Measurements from ENCODE around the gene UBL4B. TPM values are rescaled to one million over a fixed set of nuclear protein-coding genes. Genes with fewer than 3 reads are reported as not detected.

The UBL4B gene
- total and polyA plus RNA-seq, 9 of the 15 experiments (the other 6 are each of a cell fraction or from before 2014, with no cell fraction given) = not detected

DNA sequence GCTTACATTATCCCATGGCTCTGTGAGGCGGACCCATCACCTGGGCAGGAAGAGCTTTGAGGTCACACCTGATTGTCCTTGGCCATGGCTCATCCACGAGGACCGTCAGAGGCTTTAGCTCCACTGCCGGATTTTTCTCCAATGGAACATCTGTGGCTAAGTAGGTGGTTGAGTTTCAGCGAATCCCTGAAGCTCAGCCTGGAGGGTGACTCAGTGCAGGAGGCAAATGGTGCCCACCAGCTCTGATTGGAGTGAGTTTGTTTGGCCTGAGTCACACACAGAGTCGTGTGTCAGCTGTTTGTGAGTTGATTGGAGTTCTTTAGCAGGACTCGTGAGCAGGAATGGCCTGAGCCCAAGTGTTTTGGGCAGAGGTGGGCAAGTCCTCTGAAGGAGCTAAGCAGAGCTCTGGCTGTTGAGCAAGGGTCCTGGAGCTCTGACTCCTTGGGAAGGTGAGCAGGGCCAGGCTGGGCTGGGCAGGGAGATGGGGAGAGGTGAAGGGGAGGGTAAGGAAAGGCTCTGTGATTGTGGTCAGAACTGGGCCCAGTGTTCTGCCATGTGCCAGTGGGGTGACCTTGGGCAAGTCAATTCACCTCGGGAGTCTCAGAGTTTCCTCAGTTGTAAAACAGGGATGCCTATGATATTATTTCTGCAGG, 40.0 kb downstream of the UBL4B start:
- CTCF ChIA-PET (ENCODE audit: low intra/inter-chr PET ratio) = no interaction called here

More for the DNA sequence above, 40.0 kb downstream of the UBL4B start:
- POLR2A ChIA-PET = interaction anchor here (0.6 to 2.1 kb wide), 3 partner anchors 9 to 497 kb away, joined by 3 to 7 read pairs (median 6); partner anchors contain the start of gene GSTM4
- intact Hi-C loops (cut with micrococcal nuclease) (no loop called here), in situ Hi-C loops (cut with MboI) (no loop called here)
- TF ChIP-seq, protein P1, sequence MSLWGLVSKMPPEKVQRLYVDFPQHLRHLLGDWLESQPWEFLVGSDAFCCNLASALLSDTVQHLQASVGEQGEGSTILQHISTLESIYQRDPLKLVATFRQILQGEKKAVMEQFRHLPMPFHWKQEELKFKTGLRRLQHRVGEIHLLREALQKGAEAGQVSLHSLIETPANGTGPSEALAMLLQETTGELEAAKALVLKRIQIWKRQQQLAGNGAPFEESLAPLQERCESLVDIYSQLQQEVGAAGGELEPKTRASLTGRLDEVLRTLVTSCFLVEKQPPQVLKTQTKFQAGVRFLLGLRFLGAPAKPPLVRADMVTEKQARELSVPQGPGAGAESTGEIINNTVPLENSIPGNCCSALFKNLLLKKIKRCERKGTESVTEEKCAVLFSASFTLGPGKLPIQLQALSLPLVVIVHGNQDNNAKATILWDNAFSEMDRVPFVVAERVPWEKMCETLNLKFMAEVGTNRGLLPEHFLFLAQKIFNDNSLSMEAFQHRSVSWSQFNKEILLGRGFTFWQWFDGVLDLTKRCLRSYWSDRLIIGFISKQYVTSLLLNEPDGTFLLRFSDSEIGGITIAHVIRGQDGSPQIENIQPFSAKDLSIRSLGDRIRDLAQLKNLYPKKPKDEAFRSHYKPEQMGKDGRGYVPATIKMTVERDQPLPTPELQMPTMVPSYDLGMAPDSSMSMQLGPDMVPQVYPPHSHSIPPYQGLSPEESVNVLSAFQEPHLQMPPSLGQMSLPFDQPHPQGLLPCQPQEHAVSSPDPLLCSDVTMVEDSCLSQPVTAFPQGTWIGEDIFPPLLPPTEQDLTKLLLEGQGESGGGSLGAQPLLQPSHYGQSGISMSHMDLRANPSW (CRISPR knock-in tag; IDR thresholded peaks at IDR 0.05) = no peak
- Histone ChIP-seq H3K79me2 (ENCODE audit: control insufficient read depth, insufficient read depth, low read length) (no peaks in the 10 kb centered on the region), H3K9me1 (ENCODE audit: control insufficient read depth, insufficient read depth, low read length) (no peaks in the 10 kb centered on the region), H3K27me3 (ENCODE audit: control insufficient read depth in 2 of 2, insufficient read depth in 2 of 2, low read length in 2 of 2) (peaks cover 8 to 31% of the 10 kb centered on the region in 2 experiments; a peak in 4 of 5 replicates), H3K9ac (ENCODE audit: insufficient read depth in 1 of 2, low read depth in 2 of 2, low read length in 2 of 2) (no peak overlapping the region), H3K36me3 (ENCODE audit: control insufficient read depth, insufficient read depth, low read length) (no peaks in the 10 kb centered on the region), H4K20me1 (replicated peaks; ENCODE audit: control insufficient read depth, insufficient read depth, low read length) (0 out of 2 replicates have a peak, but pooled peaks cover 5% of the 10 kb centered on the region), H3K27ac (ENCODE audit: extremely low read depth, low read depth, low read length) (no peak overlapping the region), H3K4me3 (no peak overlapping the region), H2AFZ (ENCODE audit: low read depth, low read length) (no peak overlapping the region), H3K4me1 (replicated peaks in 1 of 2; ENCODE audit: control insufficient read depth in 2 of 2, insufficient read depth in 2 of 2, low read length in 2 of 2) (peaks cover 0 to 15% of the 10 kb centered on the region in 2 experiments; a peak in 1 of 5 replicates), H3K9me3 (replicated peaks; ENCODE audit: control insufficient read depth, insufficient read depth, low read depth, low read length) (no peaks in the 10 kb centered on the region), H3K4me2 (ENCODE audit: insufficient read depth, low read length) (no peak overlapping the region)
- BruUV-seq (replicated peaks) = no TSS peak
- WGBS (ENCODE audit: insufficient coverage, low coverage, missing lambda C conversion rate) = 0% methylated on average over 8 of the region's 8 CpGs
- no peak for FAIRE-seq
- DNase-seq (ENCODE audit: extremely low read depth in 1 of 4, low spot score in 3 of 4) = no peak
- ATAC-seq = no peak
